Naive thymus-derived CD8-positive, alpha-beta T cell (primary cell): Measurements from ENCODE around the gene RNF223. TPM values are rescaled to one million over a fixed set of nuclear protein-coding genes. Genes with fewer than 3 reads are reported as not detected.

ENCODE experiments used
- ATAC-seq, 2 donors: fragments of 150-1000 bp; cut with Tn5 transposase in 1 of 2; sonication (Bioruptor Pico), chemical (Tn5 transposase) in 1 of 2; 1 replicate in 1 of 2; 2 replicates in 1 of 2; pipeline ENCODE4 v1.10.0; 2021; ENCODE audit warnings: mild to moderate bottlenecking in 2 of 2, moderate library complexity in 2 of 2
- POLR2A ChIA-PET: fragments of 350-600 bp; sonication (Branson Sonifier 250); formaldehyde crosslinking; loops from one replicate; lab custom pipeline; 2021; ENCODE audit warnings: antibody characterized with exemption; lab: Charles Lee
- DNase-seq, 10 donors: peaks; one replicate each; pipeline versions ENCODE4 v3.0.0 to v3.0.0-alpha.2; 2020 to 2022
- H3K27ac Mint-ChIP-seq, 10 donors: one replicate each; pipeline ENCODE4 v1.8.0; 2020 to 2022; ENCODE audit warnings: mild to moderate bottlenecking in 10 of 10, mixed read lengths in 10 of 10, moderate library complexity in 4 of 10, inconsistent platforms in 1 of 10
- H3K27me3 Mint-ChIP-seq, 5 donors: one replicate each; pipeline ENCODE4 v1.8.0; 2021 to 2022; ENCODE audit warnings: mixed read lengths in 5 of 5
- H3K36me3 Mint-ChIP-seq, 3 donors: one replicate each; pipeline ENCODE4 v1.8.0; 2020 to 2022; ENCODE audit warnings: mixed read lengths in 3 of 3, mild to moderate bottlenecking in 2 of 3, inconsistent platforms in 1 of 3
- H3K4me1 Mint-ChIP-seq, 4 donors: one replicate each; pipeline ENCODE4 v1.8.0; 2021 to 2022; ENCODE audit warnings: mixed read lengths in 4 of 4
- H3K4me3 Mint-ChIP-seq, 10 donors: one replicate each; pipeline ENCODE4 v1.8.0; 2020 to 2022; ENCODE audit warnings: mild to moderate bottlenecking in 10 of 10, mixed read lengths in 10 of 10, moderate library complexity in 6 of 10, inconsistent platforms in 1 of 10
- H3K9me3 Mint-ChIP-seq, 9 donors: one replicate each; pipeline ENCODE4 v1.8.0; 2020 to 2022; ENCODE audit warnings: mixed read lengths in 9 of 9, mild to moderate bottlenecking in 3 of 9, inconsistent platforms in 1 of 9, moderate library complexity in 1 of 9
- polyA plus RNA-seq, 3 donors: library from polyadenylated mRNA; unstranded; fragments of 300-500 nt; fragmentation: Illumina TruSeq; gene quantifications; one replicate each; pipeline ENCODE4 v1.2.3, GENCODE V29; 2021
- total RNA-seq, 8 experiments: library from RNA in 2 of 8; stranded (reverse) in 2 of 8; gene quantifications; one replicate each; pipeline ENCODE4 v1.2.3 and lab custom pipeline; 2021 to 2026

RNF223 gene
- total and polyA plus RNA-seq, 5 experiments from 2014 or later, result not detected

- Mint-ChIP-seq H3K9me3 (no peaks in the 10 kb centered on the region), H3K27ac (no peak overlapping the region), H3K27me3 (peaks cover 3 to 21% (median 8%) of the 10 kb centered on the region in 5 donors), H3K36me3 (no peaks in the 10 kb centered on the region), H3K4me1 (peaks cover 0 to 6% (median 0%) of the 10 kb centered on the region in 4 donors), H3K4me3 (no peak overlapping the region)
- POLR2A ChIA-PET, result interaction anchor here (0.8 to 1.8 kb wide), 2 partner anchors 11 to 38 kb away, joined by 3 to 5 read pairs; no protein-coding TSS in a partner anchor
- peak in 2 of 10 donors; percentile 5 to 57 for DNase-seq
- no peak for ATAC-seq
Measured at GRCh38 chr1:1075148-1075935, 1.2 kb upstream of the RNF223 start.

- H3K36me3 Mint-ChIP-seq, result no peaks in the 10 kb centered on the region
- H3K27me3 Mint-ChIP-seq, result peaks cover 3 to 21% (median 8%) of the 10 kb centered on the region in 5 donors
- H3K4me3 Mint-ChIP-seq, result no peak overlapping the region
- DNase-seq, result peak in 2 of 10 donors; percentile 4 to 37
- H3K9me3 Mint-ChIP-seq, result no peaks in the 10 kb centered on the region
- POLR2A ChIA-PET, result interaction anchor here (0.6 to 1.8 kb wide), 3 partner anchors 10 to 39 kb away, joined by 3 to 5 read pairs (median 3); no protein-coding TSS in a partner anchor
- peaks cover 0 to 5% (median 3%) of the 10 kb centered on the region in 4 donors for H3K4me1 Mint-ChIP-seq
- no peak for ATAC-seq
- peak overlapping the region in 1 of 10 donors; percentile 49 for H3K27ac Mint-ChIP-seq
Measured at GRCh38 chr1:1074631-1075147, 583 bp upstream of the RNF223 start.

DNA sequence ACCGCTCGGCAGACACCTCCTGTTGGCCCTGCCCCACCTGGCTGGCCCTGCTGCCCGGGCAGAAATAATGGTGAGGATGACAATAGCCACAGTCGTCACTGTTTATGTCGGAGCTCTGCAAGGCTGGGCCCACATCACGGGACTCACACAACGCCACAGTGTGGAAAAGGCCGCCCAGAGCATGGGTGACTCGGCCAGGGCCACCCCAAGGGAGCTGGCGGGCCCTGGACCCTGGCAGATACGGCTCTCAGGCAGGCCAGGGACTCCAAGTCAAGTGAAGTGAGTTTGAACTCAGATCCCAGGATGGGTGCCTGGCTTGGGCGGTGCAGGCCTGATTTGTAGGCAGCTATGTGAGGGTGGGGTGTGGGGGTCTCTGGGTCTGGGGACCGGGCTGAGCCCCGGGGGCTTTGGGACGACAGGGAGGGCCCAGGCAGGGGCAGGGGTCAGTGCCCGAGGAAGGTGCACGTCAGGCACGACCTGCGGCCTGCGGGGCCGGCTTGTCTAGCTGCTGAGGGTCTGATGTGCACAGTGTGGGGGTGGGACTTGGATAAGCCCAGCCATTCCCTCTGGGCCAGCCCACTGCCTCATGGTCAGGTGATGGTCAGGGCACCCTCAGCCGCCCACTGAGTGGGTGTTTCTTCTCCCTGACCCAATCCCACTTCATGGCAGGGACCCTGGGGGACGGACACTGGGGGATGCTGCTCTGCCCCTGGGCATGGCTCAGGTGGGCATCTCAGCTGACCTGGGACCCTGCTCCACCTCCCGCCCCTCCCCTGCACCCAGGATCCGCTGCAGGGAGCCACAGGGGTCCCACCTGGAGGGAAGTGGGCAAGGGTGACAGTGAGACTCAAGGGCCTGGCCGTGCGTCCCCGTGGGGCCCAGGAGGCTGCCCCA, 1.0 kb downstream of the RNF223 start:
- H3K27me3 Mint-ChIP-seq, result peaks cover 3 to 21% (median 8%) of the 10 kb centered on the region in 5 donors
- no peak overlapping the region for H3K27ac Mint-ChIP-seq
- no peaks in the 10 kb centered on the region for H3K36me3 Mint-ChIP-seq
- no peaks in the 10 kb centered on the region for H3K9me3 Mint-ChIP-seq
- no peak overlapping the region for H3K4me3 Mint-ChIP-seq
- ATAC-seq (no peak), DNase-seq (no peak)
- peaks cover 4 to 9% (median 6%) of the 10 kb centered on the region in 4 donors for H3K4me1 Mint-ChIP-seq
- POLR2A ChIA-PET, result no interaction called here

GRCh38 chr1:1072299-1072848, 1.7 kb downstream of the RNF223 start:
- Mint-ChIP-seq H3K27me3 (peaks cover 3 to 21% (median 8%) of the 10 kb centered on the region in 5 donors), H3K9me3 (no peaks in the 10 kb centered on the region), H3K27ac (no peak overlapping the region), H3K4me3 (no peak overlapping the region), H3K4me1 (peaks cover 4 to 10% (median 7%) of the 10 kb centered on the region in 4 donors), H3K36me3 (no peaks in the 10 kb centered on the region)
- ATAC-seq, result no peak
- DNase-seq, result no peak
- POLR2A ChIA-PET, result no interaction called here

GRCh38 chr1:1071486-1072298, 2.4 kb downstream of the RNF223 start:
- H3K4me3 Mint-ChIP-seq, result peak overlapping the region in 1 of 10 donors; percentile 10
- peaks cover 3 to 21% (median 8%) of the 10 kb centered on the region in 5 donors for H3K27me3 Mint-ChIP-seq
- H3K4me1 Mint-ChIP-seq, result peaks cover 4 to 11% (median 8%) of the 10 kb centered on the region in 4 donors
- H3K36me3 Mint-ChIP-seq, result no peaks in the 10 kb centered on the region
- ATAC-seq (no peak), DNase-seq (no peak)
- no peaks in the 10 kb centered on the region for H3K9me3 Mint-ChIP-seq
- POLR2A ChIA-PET, result no interaction called here
- peak overlapping the region in 1 of 10 donors; percentile 13 for H3K27ac Mint-ChIP-seq

- H3K4me3 Mint-ChIP-seq, result peak overlapping the region in 9 of 10 donors; percentile 14 to 57 (median 48)
- no peak for ATAC-seq
- POLR2A ChIA-PET, result interaction anchor here (0.6 to 1.6 kb wide), 6 partner anchors 9 to 137 kb away, joined by 3 to 8 read pairs (median 3); no protein-coding TSS in a partner anchor
- no peak for DNase-seq
- peaks cover 6 to 17% (median 11%) of the 10 kb centered on the region in 4 donors for H3K4me1 Mint-ChIP-seq
- H3K27ac Mint-ChIP-seq, result peak overlapping the region in 2 of 10 donors; percentile 33 to 83
- H3K36me3 Mint-ChIP-seq, result no peaks in the 10 kb centered on the region
- no peaks in the 10 kb centered on the region for H3K9me3 Mint-ChIP-seq
- H3K27me3 Mint-ChIP-seq, result peaks cover 3 to 21% (median 8%) of the 10 kb centered on the region in 5 donors
Measured at GRCh38 chr1:1069711-1070676, 4.1 kb downstream of the RNF223 start.

GRCh38 chr1:1069056-1069710, 4.9 kb downstream of the RNF223 start:
- peak; percentile 84 to 96 (median 92) for DNase-seq
- Mint-ChIP-seq H3K9me3 (no peaks in the 10 kb centered on the region), H3K4me1 (peaks cover 7 to 19% (median 12%) of the 10 kb centered on the region in 4 donors), H3K27me3 (peaks cover 0 to 13% (median under 1%) of the 10 kb centered on the region in 5 donors), H3K36me3 (no peaks in the 10 kb centered on the region), H3K27ac (peak overlapping the region in 7 of 10 donors; percentile 83 to 95 (median 89)), H3K4me3 (peak overlapping the region; percentile 68 to 90 (median 79))
- POLR2A ChIA-PET, result interaction anchor here (0.6 to 1.6 kb wide), 5 partner anchors 10 to 138 kb away, joined by 3 to 8 read pairs (median 3); no protein-coding TSS in a partner anchor
- ATAC-seq, result peak; percentile 52 to 54

- Mint-ChIP-seq H3K36me3 (no peaks in the 10 kb centered on the region), H3K27ac (peak overlapping the region in 5 of 10 donors; percentile 81 to 89 (median 85)), H3K4me1 (peaks cover 9 to 21% (median 16%) of the 10 kb centered on the region in 4 donors), H3K4me3 (peak overlapping the region; percentile 62 to 90 (median 76)), H3K27me3 (peaks cover 0 to 11% (median 0%) of the 10 kb centered on the region in 5 donors), H3K9me3 (no peaks in the 10 kb centered on the region)
- peak; percentile 57 to 69 for ATAC-seq
- peak; percentile 46 to 87 (median 68) for DNase-seq
- POLR2A ChIA-PET, result interaction anchor here (0.8 to 1.6 kb wide), 4 partner anchors 10 to 307 kb away, joined by 3 to 8 read pairs (median 4); partner anchors contain the start of gene AURKAIP1
Measured at GRCh38 chr1:1068517-1069055, 5.5 kb downstream of the RNF223 start.

DNA sequence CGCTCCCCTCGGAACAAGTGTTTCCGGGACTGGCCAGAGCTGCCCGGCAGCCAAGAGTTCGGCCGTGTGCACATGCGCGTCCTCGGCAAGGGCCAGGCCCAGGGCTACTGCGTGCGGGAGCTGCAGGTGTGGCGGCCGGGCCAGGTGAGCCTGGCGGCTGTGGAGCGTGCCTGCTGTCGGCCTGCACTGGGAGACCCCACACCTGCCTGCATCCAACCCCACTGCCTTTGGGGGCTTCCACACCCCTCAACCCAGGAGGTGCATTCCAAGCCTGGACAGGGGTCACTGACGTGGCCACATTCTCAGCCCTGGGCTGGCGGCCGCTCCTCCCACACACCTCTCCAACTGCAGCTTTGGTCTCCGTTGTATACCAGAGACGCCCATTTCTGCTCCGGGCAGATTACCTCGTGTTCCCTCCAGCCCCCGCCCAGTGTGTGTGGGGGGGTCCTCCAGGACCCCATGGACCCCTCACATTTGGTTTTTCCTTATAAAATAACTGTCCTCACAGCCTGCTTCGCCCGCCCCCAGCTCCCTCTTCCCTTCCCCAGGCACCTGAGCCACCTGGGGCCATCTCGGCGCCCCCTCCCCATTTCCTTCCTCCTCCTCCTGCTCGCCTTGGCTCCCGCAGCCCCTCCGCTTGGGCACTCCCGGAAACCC, 6.1 kb downstream of the RNF223 start:
- peak overlapping the region in 5 of 10 donors; percentile 31 to 79 (median 52) for H3K27ac Mint-ChIP-seq
- DNase-seq (no peak), ATAC-seq (no peak)
- H3K27me3 Mint-ChIP-seq, result peaks cover 0 to 10% (median 0%) of the 10 kb centered on the region in 5 donors
- POLR2A ChIA-PET, result interaction anchor here (0.8 to 0.9 kb wide), 2 partner anchors 84 to 307 kb away, joined by 4 read pairs; partner anchors contain the start of gene AURKAIP1
- H3K9me3 Mint-ChIP-seq, result no peaks in the 10 kb centered on the region
- no peaks in the 10 kb centered on the region for H3K36me3 Mint-ChIP-seq
- H3K4me1 Mint-ChIP-seq, result peaks cover 9 to 23% (median 18%) of the 10 kb centered on the region in 4 donors
- peak overlapping the region; percentile 49 to 90 (median 71) for H3K4me3 Mint-ChIP-seq
